Erythroblast (primary cell): ENCODE measurements around the gene ZNF500.

Source experiments
- GATA1 ChIP-seq: IDR thresholded peaks from 2 replicates; pipeline ENCODE4 v1.6.1; 2011; ENCODE audit warnings: low read depth, mild to moderate bottlenecking, control low read depth, low read length, moderate library complexity
- POLR2A ChIP-seq: IDR thresholded peaks from 2 replicates; pipeline ENCODE4 v1.6.1; 2011; ENCODE audit warnings: mild to moderate bottlenecking, low read length

DNA sequence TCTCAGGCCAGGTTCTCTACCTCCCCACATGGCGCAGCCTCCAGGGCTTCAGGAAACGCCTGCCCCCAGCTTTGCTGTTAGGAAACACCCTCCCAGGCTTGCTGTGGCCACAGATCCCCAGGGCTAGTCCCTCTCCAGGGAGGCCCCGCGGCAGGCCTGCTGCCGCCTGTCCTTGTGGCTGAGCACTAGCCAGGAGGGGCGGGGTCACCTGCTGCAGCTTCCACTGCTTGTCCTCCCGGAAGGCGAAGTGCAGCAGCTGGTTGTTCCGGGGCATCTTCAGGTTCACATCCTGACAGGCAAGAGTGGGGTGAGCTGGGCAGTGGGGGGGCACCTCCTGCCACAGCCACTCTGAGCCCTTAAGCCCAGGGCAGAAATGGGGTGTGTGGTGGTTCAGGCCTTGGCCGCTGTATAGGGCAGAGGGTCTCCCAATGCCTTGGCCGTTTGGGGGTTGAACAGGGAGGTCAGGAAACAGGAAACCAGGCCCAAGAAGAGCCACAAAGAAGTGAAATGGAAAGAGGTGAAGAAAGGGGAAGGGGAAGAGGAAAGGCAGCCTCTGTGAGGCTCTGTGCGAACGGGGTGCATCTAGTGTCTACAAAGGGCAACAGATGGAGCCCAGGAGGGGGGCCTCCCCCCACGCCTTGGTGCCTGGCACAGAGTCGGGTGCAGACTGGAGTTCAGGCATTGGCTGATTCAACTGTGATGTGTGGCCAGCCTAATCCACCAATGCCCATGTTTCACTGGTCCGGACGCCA, 33.5 kb upstream of the ZNF500 start:
- TF ChIP-seq POLR2A (no peak), GATA1 (no peak)
